Left ventricle myocardium superior (tissue), 1 donor: ENCODE results near the gene AOPEP. TPM values are rescaled to one million over a fixed set of nuclear protein-coding genes. Genes with fewer than 3 reads are reported as not detected.

Experiments
- ATAC-seq: fragments of 200-7000 bp; cut with Tn5 transposase; one replicate; pipeline ENCODE4 v1.9.1; 2020; ENCODE audit warnings: mild to moderate bottlenecking, moderate library complexity
- DNase-seq: peaks from one replicate; pipeline ENCODE4 v3.0.0-alpha.2; 2020
- intact Hi-C: fragments of 100-400 bp; cut with micrococcal nuclease; formaldehyde crosslinking; loops from one replicate; pipeline ENCODE4 v1.11.0; 2022
- total RNA-seq: library from RNA; stranded (reverse); fragmentation: NEBNext Ultra II Directional; extraction: Animal tissue kit (Norgen Biotek cat#: 25700); gene quantifications from one replicate; pipeline ENCODE4 v1.2.1, GENCODE V29; 2021
- donor health status: DM: no; HTN: yes; CAD: no; lungs with severe emphysema.

AOPEP gene
- total RNA-seq, 1 donor from 2014 or later = 161 TPM

GRCh38 chr9:94895668-94896067, 169.2 kb downstream of the AOPEP start:
- ATAC-seq (no peak), DNase-seq (no peak)
- intact Hi-C loops = no loop called here

GRCh38 chr9:94896512-94896911, 170.0 kb downstream of the AOPEP start:
- ATAC-seq (no peak), DNase-seq (no peak)
- intact Hi-C loops = no loop called here

- ATAC-seq = no peak
- no peak for DNase-seq
- intact Hi-C loops = no loop called here
Measured at GRCh38 chr9:94899464-94900221, 173.1 kb downstream of the AOPEP start.

- intact Hi-C loops = no loop called here
- ATAC-seq = peak; percentile 85
- no peak for DNase-seq
Measured at GRCh38 chr9:94900222-94901018, 173.9 kb downstream of the AOPEP start.

- DNase-seq (no peak), ATAC-seq (peak; percentile 39)
- intact Hi-C loops = no loop called here
Measured at GRCh38 chr9:94901019-94901363, 174.5 kb downstream of the AOPEP start.

- no peak for ATAC-seq
- DNase-seq = no peak
- intact Hi-C loops = no loop called here
Measured at GRCh38 chr9:94903961-94904421, 177.5 kb downstream of the AOPEP start.

GRCh38 chr9:94904806-94905205, 178.3 kb downstream of the AOPEP start:
- DNase-seq (no peak), ATAC-seq (no peak)
- intact Hi-C loops = no loop called here

GRCh38 chr9:94905606-94906005, 179.1 kb downstream of the AOPEP start:
- intact Hi-C loops = no loop called here
- ATAC-seq = no peak

GRCh38 chr9:94906181-94906580, 179.7 kb downstream of the AOPEP start:
- DNase-seq (no peak), ATAC-seq (no peak)
- intact Hi-C loops = no loop called here

More at GRCh38 chr9:94905606-94906005, 179.1 kb downstream of the AOPEP start:
- DNase-seq = no peak

GRCh38 chr9:94906713-94907112, 180.2 kb downstream of the AOPEP start:
- intact Hi-C loops = no loop called here
- no peak for ATAC-seq
- no peak for DNase-seq

- no peak for DNase-seq
- peak; percentile 13 for ATAC-seq
- intact Hi-C loops = no loop called here
Measured at GRCh38 chr9:94907264-94907936, 180.9 kb downstream of the AOPEP start.

GRCh38 chr9:94908011-94908563, 181.6 kb downstream of the AOPEP start:
- no peak for DNase-seq
- intact Hi-C loops = no loop called here
- ATAC-seq = peak; percentile 32

- ATAC-seq (peak; percentile 78), DNase-seq (no peak)
- intact Hi-C loops = no loop called here
Measured at GRCh38 chr9:94908583-94909249, 182.2 kb downstream of the AOPEP start.

- DNase-seq (no peak), ATAC-seq (no peak)
- intact Hi-C loops = no loop called here
Measured at GRCh38 chr9:94909250-94909894, 182.9 kb downstream of the AOPEP start.

- intact Hi-C loops = no loop called here
- ATAC-seq = no peak
- no peak for DNase-seq
Measured at GRCh38 chr9:94909965-94910730, 183.6 kb downstream of the AOPEP start.

- intact Hi-C loops = no loop called here
Measured at GRCh38 chr9:94911211-94911610, 184.7 kb downstream of the AOPEP start.

GRCh38 chr9:94911986-94912635, 185.6 kb downstream of the AOPEP start:
- ATAC-seq = no peak
- intact Hi-C loops = no loop called here
- DNase-seq = no peak

More at GRCh38 chr9:94911211-94911610, 184.7 kb downstream of the AOPEP start:
- no peak for ATAC-seq
- no peak for DNase-seq
